CD4-positive, alpha-beta T cell treated with Interleukin-12 subunit alpha and Interleukin-12 subunit beta, for 1 hour (primary cell): ENCODE data around the gene PCDHGA7.
"Not testable (repeated sequence)": the region's sequence is repeated elsewhere in the genome, so short reads cannot be mapped to it uniquely, and the experiment has no call there.

Source experiments
- DNase-seq: peaks from one replicate; pipeline ENCODE4 v3.0.0-alpha.2; 2020

The PCDHGA7 gene

DNA sequence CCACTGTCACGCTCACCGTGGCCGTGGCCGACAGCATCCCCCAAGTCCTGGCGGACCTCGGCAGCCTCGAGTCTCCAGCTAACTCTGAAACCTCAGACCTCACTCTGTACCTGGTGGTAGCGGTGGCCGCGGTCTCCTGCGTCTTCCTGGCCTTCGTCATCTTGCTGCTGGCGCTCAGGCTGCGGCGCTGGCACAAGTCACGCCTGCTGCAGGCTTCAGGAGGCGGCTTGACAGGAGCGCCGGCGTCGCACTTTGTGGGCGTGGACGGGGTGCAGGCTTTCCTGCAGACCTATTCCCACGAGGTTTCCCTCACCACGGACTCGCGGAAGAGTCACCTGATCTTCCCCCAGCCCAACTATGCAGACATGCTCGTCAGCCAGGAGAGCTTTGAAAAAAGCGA lies 50.2 kb downstream of the PCDHGA7 start:
- not testable (repeated sequence) for DNase-seq

DNA sequence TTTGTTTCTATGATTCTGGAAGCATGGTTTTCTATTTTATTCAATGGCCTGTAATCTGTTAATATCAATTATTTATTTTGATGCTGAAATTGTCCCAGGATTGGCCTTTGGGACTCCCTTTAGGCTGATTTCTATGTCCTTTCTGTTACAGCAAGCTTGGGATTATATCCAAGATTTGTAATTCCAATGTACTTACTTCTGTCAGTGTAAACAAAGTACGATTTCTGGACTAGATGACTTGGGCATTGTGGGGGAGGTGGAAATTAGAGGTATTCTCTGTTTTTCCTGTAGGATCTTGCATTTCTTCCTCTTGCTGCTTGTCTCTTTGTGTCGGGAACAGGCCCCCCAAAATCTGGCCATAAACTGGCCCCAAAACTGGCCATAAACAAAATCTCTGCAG lies 51.5 kb downstream of the PCDHGA7 start:
- no peak for DNase-seq
